Gastroesophageal sphincter (tissue), 4 donors: Measurements from ENCODE around the gene CCL4L2. TPM values are rescaled to one million over a fixed set of nuclear protein-coding genes. Genes with fewer than 3 reads are reported as not detected.
"Not testable (repeated sequence)": the region's sequence is repeated elsewhere in the genome, so short reads cannot be mapped to it uniquely, and the experiment has no call there.

Experiments used
- ATAC-seq: fragments of 150-250 bp; one replicate; pipeline ENCODE4 v1.9.1; 2016; ENCODE audit warnings: mild to moderate bottlenecking, moderate library complexity
- H3K27ac ChIP-seq, 4 donors: fragments of 200-600 bp; sonication (generic) in 3 of 4; 1 replicate in 3 of 4; 2 replicates in 1 of 4; pipeline ENCODE4 v1.5.1; 2016 to 2019
- H3K27me3 ChIP-seq: fragments of 200-600 bp; sonication (generic); one replicate; pipeline ENCODE4 v1.5.1; 2019
- H3K36me3 ChIP-seq, 2 donors: fragments of 200-600 bp; sonication (generic); one replicate each; pipeline ENCODE4 v1.5.1; 2019; ENCODE audit warnings: control low read depth in 1 of 2
- H3K4me1 ChIP-seq, 3 donors: fragments of 200-600 bp; sonication (generic); 1 replicate in 2 of 3; 2 replicates in 1 of 3; pipeline ENCODE4 v1.5.1; 2016 to 2019; ENCODE audit warnings: control low read depth in 2 of 3
- H3K4me3 ChIP-seq, 2 donors: fragments of 200-600 bp; sonication (generic); one replicate each; pipeline ENCODE4 v1.5.1; 2019; ENCODE audit warnings: mild to moderate bottlenecking in 1 of 2, moderate library complexity in 1 of 2
- H3K9me3 ChIP-seq, 3 donors: fragments of 200-600 bp; sonication (generic); one replicate each; pipeline ENCODE4 v1.5.1; 2017 to 2019; ENCODE audit warnings: control low read depth in 2 of 3
- EP300 ChIP-seq: sonication (generic); formaldehyde crosslinking; IDR thresholded peaks from one replicate; pipeline ENCODE4 v1.6.1; 2017; ENCODE audit warnings: antibody characterized with exemption, mild to moderate bottlenecking
- POLR2A ChIP-seq, 2 donors: fragments of 450-650 bp; IDR thresholded peaks; one replicate each; pipeline ENCODE4 v1.6.1; 2017; ENCODE audit warnings: antibody characterized with exemption in 2 of 2, mild to moderate bottlenecking in 2 of 2, moderate library complexity in 1 of 2
- POLR2AphosphoS5 ChIP-seq: sonication (generic); formaldehyde crosslinking; IDR thresholded peaks from one replicate; pipeline ENCODE4 v1.6.1; 2017; ENCODE audit warnings: antibody characterized with exemption
- WGBS, 2 donors: methylation state at CpG; one replicate each; pipeline ENCODE4 v1.1.5; 2018; ENCODE audit warnings: low coverage in 1 of 2; 5-methylcytosine and 5-hydroxymethylcytosine counted together
- total RNA-seq, 4 donors: library from RNA; depleted of rRNA; stranded (reverse); fragments of >200 nt; gene quantifications; one replicate each; pipeline ENCODE4 v1.1.0, GENCODE V29; 2016
- TF ChIP-seq, protein P1 (sequence below), 4 experiments: fragments of 200-600 bp in 2 of 4; fragments of 450-650 bp in 2 of 4; sonication (generic) in 1 of 4; IDR thresholded peaks; one replicate each; pipeline ENCODE4 v1.5.1; 2017 to 2019; ENCODE audit warnings: antibody characterized with exemption in 4 of 4, mild to moderate bottlenecking in 2 of 4, moderate library complexity in 2 of 4

The CCL4L2 gene
- total RNA-seq, 4 donors from 2014 or later: 0.69 TPM; not detected in 3

DNA sequence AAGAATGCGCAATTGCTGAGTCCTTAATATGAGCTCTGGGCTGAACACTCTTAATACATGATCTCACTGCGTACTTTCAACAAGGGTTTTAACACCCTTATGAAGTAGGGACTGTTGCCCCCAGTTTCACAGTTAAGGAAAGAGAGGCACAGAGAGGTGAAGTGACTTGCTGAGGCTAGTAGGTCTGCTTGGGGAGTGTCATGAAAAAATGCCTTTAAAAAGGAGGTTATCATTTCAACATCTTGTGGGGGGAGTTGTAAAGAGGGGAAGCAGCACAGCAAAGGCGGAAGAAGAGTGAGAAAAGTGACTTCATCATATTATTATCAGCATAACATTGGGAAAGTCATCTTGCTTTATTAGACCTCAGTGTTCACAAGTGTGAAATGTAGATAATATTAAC lies 2.1 kb downstream of the CCL4L2 start:
- no peak overlapping the region for H3K27ac ChIP-seq
- ATAC-seq: no peak
- TF ChIP-seq, protein P1, sequence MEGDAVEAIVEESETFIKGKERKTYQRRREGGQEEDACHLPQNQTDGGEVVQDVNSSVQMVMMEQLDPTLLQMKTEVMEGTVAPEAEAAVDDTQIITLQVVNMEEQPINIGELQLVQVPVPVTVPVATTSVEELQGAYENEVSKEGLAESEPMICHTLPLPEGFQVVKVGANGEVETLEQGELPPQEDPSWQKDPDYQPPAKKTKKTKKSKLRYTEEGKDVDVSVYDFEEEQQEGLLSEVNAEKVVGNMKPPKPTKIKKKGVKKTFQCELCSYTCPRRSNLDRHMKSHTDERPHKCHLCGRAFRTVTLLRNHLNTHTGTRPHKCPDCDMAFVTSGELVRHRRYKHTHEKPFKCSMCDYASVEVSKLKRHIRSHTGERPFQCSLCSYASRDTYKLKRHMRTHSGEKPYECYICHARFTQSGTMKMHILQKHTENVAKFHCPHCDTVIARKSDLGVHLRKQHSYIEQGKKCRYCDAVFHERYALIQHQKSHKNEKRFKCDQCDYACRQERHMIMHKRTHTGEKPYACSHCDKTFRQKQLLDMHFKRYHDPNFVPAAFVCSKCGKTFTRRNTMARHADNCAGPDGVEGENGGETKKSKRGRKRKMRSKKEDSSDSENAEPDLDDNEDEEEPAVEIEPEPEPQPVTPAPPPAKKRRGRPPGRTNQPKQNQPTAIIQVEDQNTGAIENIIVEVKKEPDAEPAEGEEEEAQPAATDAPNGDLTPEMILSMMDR (IDR thresholded peaks at IDR 0.05): no peak
- TF ChIP-seq POLR2AphosphoS5: no peak
- no peak for TF ChIP-seq POLR2A (IDR thresholded peaks at IDR 0.05)
- no peak for TF ChIP-seq EP300
- WGBS, 2 donors: 80% methylated on average over 2 to 3 of the region's 3 CpGs
- no peaks in the 10 kb centered on the region for H3K36me3 ChIP-seq
- no peaks in the 10 kb centered on the region for H3K9me3 ChIP-seq
- H3K27me3 ChIP-seq: peaks cover 14% of the 10 kb centered on the region
- no peaks in the 10 kb centered on the region for H3K4me1 ChIP-seq
- no peak overlapping the region for H3K4me3 ChIP-seq

DNA sequence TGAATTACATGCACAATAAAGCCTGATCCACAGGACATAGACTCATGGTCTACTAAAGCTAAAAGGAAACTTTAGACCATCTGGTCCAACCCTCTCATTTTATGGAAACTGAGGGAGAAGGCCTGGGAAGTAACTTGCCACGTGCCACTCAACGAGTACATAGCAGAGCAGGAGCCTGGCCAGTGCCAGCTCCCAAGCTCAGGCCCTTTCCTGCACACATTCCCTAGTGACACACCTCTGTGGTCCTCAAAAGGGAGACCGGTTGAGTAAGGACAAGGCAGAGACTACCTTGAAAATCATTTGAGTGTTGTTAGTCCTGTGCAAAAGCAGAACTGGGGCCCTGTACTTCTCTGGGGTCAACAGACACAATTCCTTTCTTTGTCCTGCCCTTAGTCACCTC lies 2.8 kb downstream of the CCL4L2 start:
- H3K27me3 ChIP-seq: peaks cover 19% of the 10 kb centered on the region
- TF ChIP-seq EP300 (no peak), POLR2AphosphoS5 (no peak), POLR2A (IDR thresholded peaks at IDR 0.05) (no peak)
- TF ChIP-seq, protein P1 (IDR thresholded peaks at IDR 0.05): no peak
- H3K4me3 ChIP-seq: no peak overlapping the region
- no peak for ATAC-seq
- H3K27ac ChIP-seq: no peak overlapping the region
- WGBS, 2 donors: 69 to 71% methylated on average over 1 to 3 of the region's 3 CpGs
- peaks cover 0 to 2% (median 0%) of the 10 kb centered on the region in 3 donors for H3K9me3 ChIP-seq
- H3K4me1 ChIP-seq: no peaks in the 10 kb centered on the region
- no peaks in the 10 kb centered on the region for H3K36me3 ChIP-seq

DNA sequence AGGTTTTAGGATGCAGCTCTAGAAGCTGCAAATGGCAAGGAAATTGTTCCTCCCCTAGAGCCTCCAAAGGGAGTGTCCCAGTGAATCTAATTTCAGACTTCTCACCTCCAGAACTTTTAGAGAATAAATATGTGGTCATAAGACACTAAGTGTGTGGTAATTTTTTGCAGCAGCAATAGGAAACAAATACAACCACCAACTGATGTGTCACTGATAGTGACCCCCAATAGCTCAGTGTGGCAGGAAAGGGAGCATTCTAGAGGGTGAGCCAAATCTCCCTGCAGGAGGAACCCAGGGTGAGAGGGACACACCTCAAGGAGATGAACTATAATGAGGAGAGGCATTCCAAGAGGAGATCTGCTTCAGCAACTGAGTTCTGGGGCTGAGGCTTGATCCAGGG lies 4.1 kb downstream of the CCL4L2 start:
- peaks cover 15% of the 10 kb centered on the region for H3K27me3 ChIP-seq

DNA sequence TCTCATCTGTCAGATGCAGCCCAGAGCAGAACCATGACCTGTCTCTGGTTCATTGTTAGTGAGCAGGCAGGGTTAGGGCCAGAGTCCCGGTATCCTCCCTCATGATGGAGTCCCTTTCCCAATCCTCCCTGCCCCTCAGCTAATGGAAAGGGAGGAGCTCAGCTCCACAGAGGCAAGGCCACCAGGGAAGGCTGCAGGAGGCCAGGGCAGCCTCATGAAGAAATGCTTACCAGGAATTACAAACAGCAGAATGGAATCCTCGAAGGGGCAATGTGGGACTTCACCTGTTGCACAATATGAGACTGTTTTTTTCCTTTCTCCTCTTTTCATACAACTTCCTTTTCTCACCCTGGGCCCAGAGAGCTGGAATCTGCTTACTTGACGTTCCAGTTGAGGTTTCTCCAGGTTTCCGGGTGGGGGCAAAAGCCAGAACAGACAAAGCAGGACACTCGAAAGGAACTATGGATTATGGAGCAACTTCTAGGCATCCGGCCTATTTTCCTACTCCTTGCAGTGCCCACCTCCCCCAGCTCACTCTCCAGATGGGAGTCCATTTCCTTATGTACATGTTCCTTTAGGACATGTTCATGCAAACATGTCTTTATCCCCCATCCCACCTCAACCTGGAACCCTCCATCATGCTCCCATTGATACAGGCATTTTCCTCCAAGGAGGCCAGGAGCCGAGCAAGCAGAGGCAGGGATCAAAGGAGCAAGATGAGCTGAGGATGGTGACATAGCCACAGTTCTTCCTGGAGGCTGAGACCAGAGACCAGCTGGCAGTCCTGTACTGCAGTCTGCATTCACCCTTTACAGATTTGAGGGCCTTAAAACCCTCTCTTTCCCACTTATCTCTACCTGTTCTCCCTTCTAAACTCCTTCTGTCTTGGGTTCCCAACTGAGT lies 4.8 kb downstream of the CCL4L2 start:
- 74 to 80% methylated on average over 5 to 6 of the region's 7 CpGs for WGBS, 2 donors
- not testable (repeated sequence) for H3K4me3 ChIP-seq, H3K4me1 ChIP-seq, H3K27ac ChIP-seq, ATAC-seq, H3K36me3 ChIP-seq
- Histone ChIP-seq H3K27me3 (peaks cover 15% of the 10 kb centered on the region), H3K9me3 (peaks cover 0 to 10% (median 0%) of the 10 kb centered on the region in 3 donors)

More for the DNA sequence above, 4.1 kb downstream of the CCL4L2 start:
- Histone ChIP-seq H3K9me3 (peaks cover 0 to 10% (median 0%) of the 10 kb centered on the region in 3 donors), H3K27ac (no peak overlapping the region), H3K4me1 (no peaks in the 10 kb centered on the region), H3K36me3 (no peaks in the 10 kb centered on the region), H3K4me3 (no peak overlapping the region)
- TF ChIP-seq, protein P1 (IDR thresholded peaks at IDR 0.05): no peak
- ATAC-seq: no peak

DNA sequence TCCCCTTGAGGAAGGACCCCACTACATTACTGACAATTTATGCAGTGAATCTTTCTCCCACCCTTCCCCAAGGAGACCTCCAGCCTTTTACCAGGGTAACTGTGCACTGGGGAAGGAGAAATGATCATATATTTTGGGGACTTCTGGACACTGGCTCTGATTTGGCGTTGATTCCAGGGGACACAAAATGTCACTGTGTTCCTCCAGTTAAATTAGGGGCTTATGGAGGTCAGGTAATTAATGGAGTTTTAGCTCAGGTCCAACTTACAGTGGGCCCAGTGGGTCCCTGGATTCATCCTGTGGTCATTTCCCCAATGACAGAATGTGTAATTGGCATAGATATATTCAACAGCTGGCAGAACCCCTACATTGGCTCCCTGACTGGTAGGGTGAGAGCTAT lies 8.7 kb downstream of the CCL4L2 start:
- not testable (repeated sequence) for ATAC-seq

DNA sequence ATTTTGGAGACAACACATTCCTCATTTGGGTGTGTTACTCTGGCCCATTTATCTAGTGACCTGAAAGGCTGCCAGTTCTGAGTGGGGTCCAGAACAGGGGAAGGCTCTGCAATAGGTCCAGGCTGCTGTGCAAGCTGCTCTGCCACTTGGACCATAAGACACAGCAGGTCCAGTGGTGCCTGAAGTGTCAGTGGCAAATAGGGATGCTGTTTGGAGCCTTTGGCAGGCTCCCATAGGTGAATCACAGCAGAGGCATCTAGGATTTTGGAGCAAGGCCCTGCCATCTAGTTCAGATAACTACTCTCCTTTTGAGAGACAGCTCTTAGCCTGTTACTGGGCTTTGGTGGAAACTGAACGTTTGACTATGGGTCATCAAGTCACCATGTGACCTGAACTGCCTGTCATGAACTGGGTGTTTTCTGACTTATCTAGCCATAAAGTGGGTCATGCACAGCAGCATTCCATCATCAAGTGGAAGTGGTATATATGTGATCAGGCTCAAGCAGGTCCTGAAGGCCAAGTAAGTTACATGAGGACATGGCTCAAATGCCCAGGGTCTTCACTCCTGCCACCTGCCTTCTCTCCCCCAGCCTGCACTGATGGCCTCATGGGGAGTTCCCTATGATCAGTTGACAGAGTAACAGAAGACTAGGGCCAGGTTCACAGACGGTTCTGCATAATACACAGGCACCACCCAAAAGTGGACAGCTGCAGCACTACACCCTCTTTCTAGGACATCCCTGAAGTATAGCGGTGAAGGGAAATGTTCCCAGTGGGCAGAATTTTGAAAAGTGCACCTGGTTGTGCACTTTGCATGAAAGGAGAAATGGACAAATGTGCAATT lies 10.1 kb downstream of the CCL4L2 start:
- 85% methylated on average over 2 of the region's 3 CpGs; no CpG with 5 or more reads in 1 of the 2 donors for WGBS, 2 donors
- H3K27me3 ChIP-seq, H3K4me3 ChIP-seq, H3K27ac ChIP-seq, H3K4me1 ChIP-seq, ATAC-seq, H3K36me3 ChIP-seq: not testable (repeated sequence)
- H3K9me3 ChIP-seq: peaks cover 0 to 10% (median 0%) of the 10 kb centered on the region in 3 donors

More for the DNA sequence above, 8.7 kb downstream of the CCL4L2 start:
- peaks cover 0 to 10% (median 0%) of the 10 kb centered on the region in 3 donors for H3K9me3 ChIP-seq
- H3K4me3 ChIP-seq, H3K27ac ChIP-seq, H3K27me3 ChIP-seq, H3K36me3 ChIP-seq, H3K4me1 ChIP-seq: not testable (repeated sequence)
- 83 to 88% methylated on average over 1 of the region's 1 CpG for WGBS, 2 donors

DNA sequence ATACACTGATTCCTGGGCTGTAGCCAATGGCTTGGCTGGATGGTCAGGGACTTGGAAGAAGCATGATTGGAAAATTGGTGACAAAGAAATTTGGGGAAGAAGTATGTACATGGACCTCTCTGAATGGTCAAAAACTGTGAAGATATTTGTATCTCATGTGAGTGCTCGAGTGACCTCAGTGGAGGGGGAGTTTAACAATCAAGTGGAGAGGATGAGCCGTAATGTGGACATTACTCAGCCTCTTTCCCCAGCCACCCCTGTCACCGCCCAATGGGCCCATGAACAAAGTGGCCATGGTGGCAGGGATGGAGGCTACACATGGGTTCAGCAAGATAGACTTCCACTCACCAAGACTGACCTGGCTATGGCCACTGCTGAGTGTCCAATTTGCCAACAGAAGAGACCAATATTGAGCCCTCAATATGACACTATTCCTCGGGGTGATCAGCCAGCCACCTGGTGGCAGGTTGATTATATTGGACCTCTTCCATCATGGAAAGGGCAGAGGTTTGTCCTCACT lies 10.8 kb downstream of the CCL4L2 start:
- peaks cover 0 to 10% (median 0%) of the 10 kb centered on the region in 3 donors for H3K9me3 ChIP-seq
- H3K36me3 ChIP-seq, H3K27ac ChIP-seq, ATAC-seq, H3K4me3 ChIP-seq, H3K4me1 ChIP-seq, H3K27me3 ChIP-seq: not testable (repeated sequence)
- WGBS, 2 donors: 75 to 80% methylated on average over 1 to 4 of the region's 4 CpGs

DNA sequence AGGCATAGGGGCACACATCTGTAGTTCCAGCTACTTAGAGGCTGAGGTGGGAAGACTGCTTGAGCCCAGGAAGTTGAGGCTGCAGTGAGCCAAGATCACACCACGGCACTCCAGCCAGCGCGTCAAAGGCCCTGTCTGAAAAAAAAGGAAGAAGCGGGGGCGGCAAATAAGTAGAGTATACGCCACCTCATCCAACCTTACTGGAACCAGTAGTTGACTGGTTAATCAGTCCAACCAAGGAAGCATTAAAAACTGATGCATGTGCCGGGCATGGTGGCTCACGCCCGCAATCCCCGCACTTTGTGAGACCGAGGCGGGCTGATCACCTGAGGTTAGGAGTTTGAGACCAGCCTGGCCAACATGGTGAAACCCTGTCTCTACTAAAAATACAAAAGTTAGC lies 12.1 kb downstream of the CCL4L2 start:
- H3K4me3 ChIP-seq, H3K4me1 ChIP-seq, ATAC-seq, H3K27ac ChIP-seq, H3K27me3 ChIP-seq, H3K36me3 ChIP-seq: not testable (repeated sequence)
- peaks cover 0 to 10% (median 0%) of the 10 kb centered on the region in 3 donors for H3K9me3 ChIP-seq
- WGBS, 2 donors: 80 to 98% methylated on average over 2 to 7 of the region's 12 CpGs

DNA sequence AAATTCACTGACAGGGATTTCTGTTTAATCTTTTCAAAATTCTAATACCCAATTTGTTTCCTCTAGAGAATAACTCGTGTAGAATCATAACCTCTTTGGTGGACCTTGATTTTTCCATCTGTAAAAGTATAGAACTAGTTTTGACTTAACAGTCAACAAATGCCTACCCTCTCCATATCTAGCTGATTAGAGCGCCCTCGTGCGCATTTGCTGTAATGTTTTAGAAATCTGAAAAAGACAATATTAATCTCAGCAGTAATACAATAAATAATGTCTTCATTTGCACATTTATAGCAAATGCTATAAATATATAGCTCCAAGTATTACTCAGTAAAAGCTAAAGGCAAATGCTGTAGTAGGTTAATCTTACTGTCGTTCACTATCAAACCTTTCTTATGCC lies 18.8 kb downstream of the CCL4L2 start:
- H3K27ac ChIP-seq, H3K4me3 ChIP-seq, H3K27me3 ChIP-seq, ATAC-seq, H3K36me3 ChIP-seq, H3K4me1 ChIP-seq, H3K9me3 ChIP-seq: not testable (repeated sequence)
- 48 to 88% methylated on average over 1 to 4 of the region's 5 CpGs for WGBS, 2 donors
